Panc1 (cell line): ENCODE measurements around the gene LRPPRC. TPM values are rescaled to one million over a fixed set of nuclear protein-coding genes. Genes with fewer than 3 reads are reported as not detected.

ENCODE experiments used
- ATAC-seq: fragments of 200-7000 bp; cut with Tn5 transposase; 2 replicates; pipeline ENCODE4 v1.9.1; 2020; ENCODE audit warnings: mild to moderate bottlenecking, moderate library complexity
- BruUV-seq: library from RNA; stranded (reverse); fragments of 400-500 nt; replicated peaks from 2 replicates; lab custom pipeline; 2021; lab: Mats Ljungman, UMichigan
- CTCF ChIA-PET: fragments of 300-600 bp; sonication (Branson Sonifier 250); formaldehyde crosslinking; loops from one replicate; lab custom pipeline; 2022; ENCODE audit warnings: antibody characterized with exemption; lab: Charles Lee
- POLR2A ChIA-PET: fragments of 300-600 bp; sonication (Branson Sonifier 250); formaldehyde crosslinking; loops from one replicate; lab custom pipeline; 2022; ENCODE audit warnings: antibody characterized with exemption; lab: Charles Lee
- DNase-seq: peaks from one replicate; pipeline ENCODE4 v3.0.0-alpha.2; 2010; ENCODE audit warnings: low read depth, low spot score
- H3K27ac ChIP-seq: 2 replicates; pipeline ENCODE4 v1.5.1; 2011; ENCODE audit warnings: mild to moderate bottlenecking, low read length, inconsistent platforms
- H3K27me3 ChIP-seq: fragments of 200-500 bp; sonication (Bioruptor generic); 2 replicates; pipeline ENCODE4 v1.6.0; 2014; ENCODE audit warnings: low read length, inconsistent platforms; ENCODE audit not compliant: control insufficient read depth, insufficient read depth
- H3K36me3 ChIP-seq: fragments of 200-500 bp; sonication (Bioruptor generic); 2 replicates; pipeline ENCODE4 v1.5.1; 2014; ENCODE audit warnings: inconsistent platforms, mild to moderate bottlenecking, low read length, moderate library complexity; ENCODE audit not compliant: control insufficient read depth, insufficient read depth
- H3K4me1 ChIP-seq: 2 replicates; pipeline ENCODE4 v1.5.1; 2011; ENCODE audit warnings: inconsistent platforms, mild to moderate bottlenecking, low read length, moderate library complexity; ENCODE audit not compliant: control insufficient read depth, insufficient read depth
- H3K4me3 ChIP-seq, 2 experiments: 2 replicates each; pipeline ENCODE4 v1.5.1; 2011 to 2012; ENCODE audit warnings: low read depth in 2 of 2, low read length in 2 of 2, mild to moderate bottlenecking in 2 of 2, inconsistent platforms in 1 of 2, moderate library complexity in 1 of 2
- H3K9me3 ChIP-seq: fragments of 200-500 bp; sonication (Bioruptor generic); 2 replicates; pipeline ENCODE4 v1.5.1; 2014; ENCODE audit warnings: low read depth, mild to moderate bottlenecking, inconsistent platforms, low read length, moderate library complexity; ENCODE audit not compliant: control insufficient read depth, insufficient read depth
- CTCF ChIP-seq: fragments of 450-650 bp; IDR thresholded peaks from 2 replicates; pipeline ENCODE4 v1.5.1; 2017; ENCODE audit warnings: mild to moderate bottlenecking
- POLR2AphosphoS5 ChIP-seq: IDR thresholded peaks from 2 replicates; pipeline ENCODE4 v1.6.1; 2012; ENCODE audit warnings: mild to moderate bottlenecking, low read depth, low read length, moderate library complexity
- REST ChIP-seq, 2 experiments: IDR thresholded peaks; 2 replicates each; pipeline ENCODE4 v1.6.1; 2011 to 2012; ENCODE audit warnings: low read depth in 2 of 2, control low read depth in 1 of 2, low read length in 1 of 2, mild to moderate bottlenecking in 1 of 2, moderate library complexity in 1 of 2; ENCODE audit not compliant: insufficient read depth in 1 of 2
- SIN3A ChIP-seq: IDR thresholded peaks from 2 replicates; pipeline ENCODE4 v1.6.1; 2012; ENCODE audit warnings: low read depth, mild to moderate bottlenecking, low read length, moderate library complexity, borderline replicate concordance; ENCODE audit not compliant: insufficient read depth
- TCF7L2 ChIP-seq: IDR thresholded peaks from 2 replicates; pipeline ENCODE4 v1.6.1; 2011; ENCODE audit warnings: mild to moderate bottlenecking, low read depth, low read length, inconsistent platforms
- in situ Hi-C: cut with HindIII; loops from 2 replicates; pipeline ENCODE4 v1.10.0; 2016; ENCODE audit warnings: low sequenced_read_pairs, low pct_unique_long_range_greater_than_20kb
- intact Hi-C: fragments of 100-400 bp; cut with micrococcal nuclease; formaldehyde crosslinking; loops from one replicate; pipeline ENCODE4 v1.10.0; 2022; ENCODE audit not compliant: unreplicated experiment
- total RNA-seq: library from RNA; stranded (reverse); gene quantifications from one replicate; pipeline ENCODE4 v1.2.1, GENCODE V29; 2021; ENCODE audit not compliant: unreplicated experiment

Gene LRPPRC
- total RNA-seq, 1 experiment from 2014 or later = 207 TPM

- H3K4me1 ChIP-seq = peaks cover 13% of the 10 kb centered on the region
- no TSS peak for BruUV-seq
- H3K4me3 ChIP-seq = no peak overlapping the region
- no peaks in the 10 kb centered on the region for H3K27me3 ChIP-seq
- DNase-seq (no peak), ATAC-seq (no peak)
- no peak overlapping the region for H3K27ac ChIP-seq
- H3K36me3 ChIP-seq = peaks cover 15% of the 10 kb centered on the region
- TF ChIP-seq POLR2AphosphoS5 (no peak), CTCF (no peak)
- POLR2A ChIA-PET = no interaction called here
- in situ Hi-C loops = no loop called here
- H3K9me3 ChIP-seq = no peaks in the 10 kb centered on the region
- CTCF ChIA-PET = interaction anchor here (0.7 kb wide), 1 partner anchor 861 kb away, joined by 7 read pairs; no protein-coding TSS in a partner anchor
- intact Hi-C loops = no loop called here
Measured at GRCh38 chr2:43998263-43998662, 2.5 kb upstream of the LRPPRC start.

DNA sequence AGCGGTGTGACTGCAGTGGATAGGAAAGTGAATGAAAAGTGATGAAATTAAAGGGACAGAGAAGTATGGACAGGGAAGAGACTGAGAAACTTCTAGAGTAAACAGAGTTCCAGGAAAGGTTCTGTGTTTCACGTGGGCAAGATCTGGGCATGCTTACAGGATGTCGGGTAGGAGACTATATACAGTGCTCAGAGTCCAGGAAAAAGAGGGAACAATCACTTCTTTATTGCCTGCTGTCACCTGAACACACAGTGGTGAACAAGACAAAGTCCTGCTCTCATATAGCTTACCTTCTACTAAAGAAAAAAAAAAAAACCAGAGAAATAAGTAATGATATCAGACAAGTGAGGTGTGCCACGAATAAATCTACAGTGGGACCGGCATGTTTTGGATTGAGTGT is 2.4 kb downstream of the LRPPRC start:
- H3K27me3 ChIP-seq = no peaks in the 10 kb centered on the region
- DNase-seq (no peak), ATAC-seq (no peak)
- peaks cover 23% of the 10 kb centered on the region for H3K4me1 ChIP-seq
- intact Hi-C loops (no loop called here), in situ Hi-C loops (no loop called here)
- H3K36me3 ChIP-seq = peaks cover 39% of the 10 kb centered on the region
- no TSS peak for BruUV-seq
- peak overlapping the region in 1 of 2 experiments; percentile 97; a peak in 2 of 4 replicates for H3K4me3 ChIP-seq
- ChIA-PET CTCF (no interaction called here), POLR2A (interaction anchor here (0.6 kb wide), 1 partner anchor 33 kb away, joined by 3 read pairs; no protein-coding TSS in a partner anchor)
- H3K27ac ChIP-seq = no peak overlapping the region
- no peaks in the 10 kb centered on the region for H3K9me3 ChIP-seq
- no peak for TF ChIP-seq CTCF
- TF ChIP-seq TCF7L2 = no peak
- TF ChIP-seq SIN3A = no peak
- TF ChIP-seq POLR2AphosphoS5 = no peak
- TF ChIP-seq REST (IDR thresholded peaks at IDR 0.05; ENCODE audit: insufficient read depth in 1 of 2, low read depth in 2 of 2, low read length in 1 of 2) = no peak
